D721Med (cell line): Measurements from ENCODE around the gene RAPGEF1.
"Not testable (repeated sequence)": the region's sequence is repeated elsewhere in the genome, so short reads cannot be mapped to it uniquely, and the experiment has no call there.

Experiments
- DNase-seq: peaks from one replicate; pipeline ENCODE4 v3.0.0; 2011; ENCODE audit warnings: low spot score; ENCODE audit not compliant: insufficient read length
- FAIRE-seq: peaks from 2 replicates; lab custom pipeline; 2011; peaks lifted over from hg19 to GRCh38; lab: Jason Lieb, UNC
- CTCF ChIP-seq: IDR thresholded peaks from 2 replicates; pipeline ENCODE4 v1.5.1; 2012; ENCODE audit warnings: mild to moderate bottlenecking, control low read depth; ENCODE audit not compliant: insufficient read depth; ENCODE audit errors: missing control alignments

RAPGEF1 gene

GRCh38 chr9:131762356-131762932, 22.6 kb upstream of the RAPGEF1 start:
- no peak for FAIRE-seq
- DNase-seq: peak; percentile 76

GRCh38 chr9:131759017-131759647, 19.3 kb upstream of the RAPGEF1 start:
- DNase-seq (no peak), FAIRE-seq (no peak)

More at GRCh38 chr9:131762356-131762932, 22.6 kb upstream of the RAPGEF1 start:
- TF ChIP-seq CTCF: peak; percentile 76

GRCh38 chr9:131757549-131757948, 17.7 kb upstream of the RAPGEF1 start:
- DNase-seq: no peak
- TF ChIP-seq CTCF: no peak
- FAIRE-seq: no peak

More at GRCh38 chr9:131759017-131759647, 19.3 kb upstream of the RAPGEF1 start:
- no peak for TF ChIP-seq CTCF

- no peak for DNase-seq
- no peak for FAIRE-seq
Measured at GRCh38 chr9:131755541-131756198, 15.8 kb upstream of the RAPGEF1 start.

GRCh38 chr9:131754846-131755245, 15.0 kb upstream of the RAPGEF1 start:
- no peak for TF ChIP-seq CTCF
- FAIRE-seq (no peak), DNase-seq (no peak)

More at GRCh38 chr9:131755541-131756198, 15.8 kb upstream of the RAPGEF1 start:
- TF ChIP-seq CTCF: peak; percentile 86

- not testable (repeated sequence) for FAIRE-seq, DNase-seq
Measured at GRCh38 chr9:131753751-131754150, 13.9 kb upstream of the RAPGEF1 start.

- no peak for TF ChIP-seq CTCF
- FAIRE-seq (no peak), DNase-seq (no peak)
Measured at GRCh38 chr9:131752231-131752884, 12.5 kb upstream of the RAPGEF1 start.
